Omental fat pad (tissue), 4 donors: Measurements from ENCODE around the gene SLC2A4RG. TPM values are rescaled to one million over a fixed set of nuclear protein-coding genes. Genes with fewer than 3 reads are reported as not detected.

ENCODE experiments used
- ATAC-seq: fragments of 150-250 bp; one replicate; pipeline ENCODE4 v1.9.1; 2016; ENCODE audit warnings: mild to moderate bottlenecking, moderate library complexity; ENCODE audit not compliant: low FRiP score
- DNase-seq: peaks from one replicate; pipeline ENCODE4 v3.0.0-alpha.2; 2019; ENCODE audit warnings: low spot score
- total RNA-seq, 4 donors: library from RNA; depleted of rRNA; stranded (reverse); fragments of >200 nt; gene quantifications; one replicate each; pipeline ENCODE4 v1.1.0, GENCODE V29; 2016
- TF ChIP-seq, protein P1 (sequence below), 3 donors: fragments of 450-650 bp; IDR thresholded peaks; one replicate each; pipeline ENCODE4 v1.5.1; 2016 to 2017; ENCODE audit warnings: antibody characterized with exemption in 3 of 3, mild to moderate bottlenecking in 3 of 3, moderate library complexity in 2 of 3

The SLC2A4RG gene
- total RNA-seq, 4 donors from 2014 or later = 25.3 to 82.0 (median 40.9) TPM

DNA sequence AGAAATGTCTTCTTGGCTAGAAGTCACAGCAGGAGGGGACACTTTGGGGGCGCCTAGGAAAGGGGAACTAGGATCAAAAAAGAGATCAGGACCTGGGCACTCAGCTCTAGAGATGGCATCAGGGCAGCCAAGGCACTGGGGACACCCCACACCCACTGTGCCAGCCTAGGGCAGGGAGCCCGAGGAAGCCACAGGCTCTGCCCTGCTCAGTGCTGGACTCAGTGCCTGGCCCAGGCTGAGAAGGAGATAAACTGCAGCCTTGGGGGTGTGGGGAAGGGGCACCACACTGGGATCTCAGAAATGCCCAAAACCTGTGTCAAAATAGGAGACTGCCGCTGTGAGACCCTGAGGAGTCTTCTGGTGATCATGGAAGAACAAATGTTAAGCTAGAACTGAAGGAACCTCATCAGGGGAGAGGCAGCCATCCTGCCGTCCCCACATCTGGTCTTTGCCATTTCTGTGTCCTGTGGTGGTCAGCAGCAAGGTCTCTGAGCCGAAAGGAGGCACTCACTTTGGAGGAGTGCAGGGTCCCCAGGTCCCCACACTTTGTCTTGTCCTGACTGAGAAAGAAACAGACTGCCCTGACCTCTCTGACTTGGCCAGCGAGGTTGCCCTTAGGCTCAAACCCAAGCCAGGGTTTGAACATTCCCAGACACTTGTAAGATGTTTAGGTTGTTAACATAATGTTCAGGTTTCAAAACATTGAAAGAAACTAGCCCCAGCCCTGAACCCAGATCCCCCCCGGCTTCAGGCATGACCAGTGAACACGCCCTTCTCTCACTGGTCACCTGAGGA is 34.1 kb upstream of the SLC2A4RG start:
- ATAC-seq = no peak
- TF ChIP-seq, protein P1, sequence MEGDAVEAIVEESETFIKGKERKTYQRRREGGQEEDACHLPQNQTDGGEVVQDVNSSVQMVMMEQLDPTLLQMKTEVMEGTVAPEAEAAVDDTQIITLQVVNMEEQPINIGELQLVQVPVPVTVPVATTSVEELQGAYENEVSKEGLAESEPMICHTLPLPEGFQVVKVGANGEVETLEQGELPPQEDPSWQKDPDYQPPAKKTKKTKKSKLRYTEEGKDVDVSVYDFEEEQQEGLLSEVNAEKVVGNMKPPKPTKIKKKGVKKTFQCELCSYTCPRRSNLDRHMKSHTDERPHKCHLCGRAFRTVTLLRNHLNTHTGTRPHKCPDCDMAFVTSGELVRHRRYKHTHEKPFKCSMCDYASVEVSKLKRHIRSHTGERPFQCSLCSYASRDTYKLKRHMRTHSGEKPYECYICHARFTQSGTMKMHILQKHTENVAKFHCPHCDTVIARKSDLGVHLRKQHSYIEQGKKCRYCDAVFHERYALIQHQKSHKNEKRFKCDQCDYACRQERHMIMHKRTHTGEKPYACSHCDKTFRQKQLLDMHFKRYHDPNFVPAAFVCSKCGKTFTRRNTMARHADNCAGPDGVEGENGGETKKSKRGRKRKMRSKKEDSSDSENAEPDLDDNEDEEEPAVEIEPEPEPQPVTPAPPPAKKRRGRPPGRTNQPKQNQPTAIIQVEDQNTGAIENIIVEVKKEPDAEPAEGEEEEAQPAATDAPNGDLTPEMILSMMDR (IDR thresholded peaks at IDR 0.05) = no peak
- no peak for DNase-seq

DNA sequence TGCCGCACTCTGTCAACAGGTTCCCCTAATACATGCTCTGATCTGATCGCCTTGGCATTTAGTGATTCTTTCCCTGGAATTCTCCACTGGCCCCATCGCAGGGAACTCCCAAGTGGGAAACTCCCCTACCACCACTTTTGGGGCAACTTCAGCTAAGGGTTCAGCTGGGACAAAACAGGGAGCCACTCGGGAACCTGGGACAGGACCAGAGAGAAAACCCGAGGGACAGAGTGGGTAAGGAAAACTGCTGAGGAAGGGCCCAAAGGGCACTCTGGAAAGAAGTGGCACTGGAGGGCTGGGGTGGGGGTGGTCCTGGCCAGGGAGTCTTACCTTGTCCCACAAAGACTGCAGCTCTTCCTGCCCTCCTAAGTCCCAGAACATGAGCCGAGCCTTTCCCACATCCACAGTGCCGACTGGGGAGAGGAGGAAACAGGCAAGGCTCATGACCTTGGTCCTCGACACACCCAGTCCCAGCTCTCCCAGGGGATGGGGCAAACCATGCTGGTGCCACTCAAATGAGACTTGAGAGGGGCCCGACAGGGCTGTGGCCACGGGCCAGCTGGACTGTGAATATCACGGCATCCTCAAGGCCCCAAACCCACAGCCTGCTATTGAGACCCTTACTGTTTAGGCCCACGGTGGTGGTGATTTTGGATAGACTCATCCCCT is 33.4 kb upstream of the SLC2A4RG start:
- DNase-seq = no peak
- no peak for ATAC-seq
- TF ChIP-seq, protein P1 (IDR thresholded peaks at IDR 0.05) = no peak

DNA sequence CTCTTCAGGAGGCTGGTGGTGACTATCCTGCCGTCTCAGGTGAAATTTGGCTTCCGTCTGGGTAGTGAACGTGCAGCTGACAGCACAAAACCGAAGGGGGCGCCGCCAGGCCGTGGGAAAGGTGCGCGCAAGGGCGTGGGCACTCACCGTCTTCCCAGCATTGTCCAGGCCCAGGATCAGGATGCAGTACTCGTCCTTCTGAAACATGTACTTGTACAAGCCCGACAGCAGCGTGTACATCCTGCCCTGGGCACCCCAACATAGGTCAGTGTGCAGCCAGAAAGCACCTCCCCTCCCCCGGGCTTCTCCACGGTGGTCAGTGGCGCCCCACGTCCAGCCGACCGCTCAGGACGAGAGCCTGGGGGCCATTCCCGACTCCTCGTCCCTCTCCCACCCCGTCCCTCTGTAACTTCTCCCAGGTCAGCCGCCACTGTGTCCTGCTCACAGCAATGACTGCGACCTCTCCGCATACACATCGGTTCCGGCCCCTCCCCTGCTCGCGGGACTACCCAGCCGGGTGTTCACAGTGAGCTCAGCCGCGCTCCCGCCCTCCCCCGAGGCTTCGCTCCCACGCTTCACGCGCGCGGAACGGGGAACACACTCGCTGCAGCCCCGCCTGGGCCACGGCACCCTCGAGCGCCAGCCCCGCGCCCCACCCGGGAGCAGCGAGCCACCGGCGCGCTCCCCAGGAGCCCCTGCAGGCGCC is 32.6 kb upstream of the SLC2A4RG start:
- peak; percentile 51 for ATAC-seq
- TF ChIP-seq, protein P1 (IDR thresholded peaks at IDR 0.05) = no peak
- DNase-seq = no peak

DNA sequence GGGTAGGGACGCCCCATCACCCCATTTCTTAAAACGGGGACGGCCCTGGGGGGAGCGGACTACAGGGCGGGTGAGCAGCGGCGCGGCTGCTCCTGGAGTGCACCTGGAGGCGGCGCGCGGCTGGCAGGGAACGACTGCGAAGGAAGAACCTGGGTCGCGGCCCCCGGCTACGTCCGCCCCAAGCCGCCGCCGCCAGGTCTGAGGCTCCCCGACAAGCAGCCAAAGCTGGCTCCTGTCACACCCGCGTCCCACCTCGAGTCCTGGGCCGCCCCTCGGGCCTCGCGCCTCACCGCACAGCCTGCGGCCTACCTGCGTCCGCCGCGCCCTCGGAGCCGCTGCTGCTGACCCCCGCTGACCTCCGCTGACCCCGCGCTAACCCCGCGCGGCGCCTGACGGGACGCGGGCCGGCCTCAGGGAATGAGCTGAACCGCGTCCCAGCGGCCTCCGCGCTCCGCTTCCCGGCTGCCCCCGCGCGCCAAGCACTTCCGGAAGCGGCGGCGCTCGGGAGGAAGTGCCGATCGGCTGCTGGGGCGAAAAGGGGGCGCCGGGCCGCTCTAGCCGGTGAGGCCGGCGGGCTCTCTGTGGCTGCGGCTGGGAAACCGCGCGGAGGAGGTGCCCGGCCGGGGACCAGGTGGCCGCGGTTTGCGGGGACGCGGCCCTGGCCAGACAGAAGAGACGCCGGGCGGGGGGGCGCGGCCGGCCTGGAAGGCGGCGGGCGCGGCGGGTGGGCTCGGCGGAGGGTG is 31.8 kb upstream of the SLC2A4RG start, which contains the start of the genes ARFRP1 and ZGPAT:
Gene ARFRP1, minus strand, starts transcription at position 419 of the 743 bp plus-strand sequence. CDS start 885 bp downstream, outside the sequence.
Gene ZGPAT, plus strand, starts transcription at position 482 of the 743 bp plus-strand sequence. CDS start 542 bp downstream, outside the sequence.
- TF ChIP-seq, protein P1 (IDR thresholded peaks at IDR 0.05) = no peak
- DNase-seq (no peak), ATAC-seq (peak; percentile 82)

DNA sequence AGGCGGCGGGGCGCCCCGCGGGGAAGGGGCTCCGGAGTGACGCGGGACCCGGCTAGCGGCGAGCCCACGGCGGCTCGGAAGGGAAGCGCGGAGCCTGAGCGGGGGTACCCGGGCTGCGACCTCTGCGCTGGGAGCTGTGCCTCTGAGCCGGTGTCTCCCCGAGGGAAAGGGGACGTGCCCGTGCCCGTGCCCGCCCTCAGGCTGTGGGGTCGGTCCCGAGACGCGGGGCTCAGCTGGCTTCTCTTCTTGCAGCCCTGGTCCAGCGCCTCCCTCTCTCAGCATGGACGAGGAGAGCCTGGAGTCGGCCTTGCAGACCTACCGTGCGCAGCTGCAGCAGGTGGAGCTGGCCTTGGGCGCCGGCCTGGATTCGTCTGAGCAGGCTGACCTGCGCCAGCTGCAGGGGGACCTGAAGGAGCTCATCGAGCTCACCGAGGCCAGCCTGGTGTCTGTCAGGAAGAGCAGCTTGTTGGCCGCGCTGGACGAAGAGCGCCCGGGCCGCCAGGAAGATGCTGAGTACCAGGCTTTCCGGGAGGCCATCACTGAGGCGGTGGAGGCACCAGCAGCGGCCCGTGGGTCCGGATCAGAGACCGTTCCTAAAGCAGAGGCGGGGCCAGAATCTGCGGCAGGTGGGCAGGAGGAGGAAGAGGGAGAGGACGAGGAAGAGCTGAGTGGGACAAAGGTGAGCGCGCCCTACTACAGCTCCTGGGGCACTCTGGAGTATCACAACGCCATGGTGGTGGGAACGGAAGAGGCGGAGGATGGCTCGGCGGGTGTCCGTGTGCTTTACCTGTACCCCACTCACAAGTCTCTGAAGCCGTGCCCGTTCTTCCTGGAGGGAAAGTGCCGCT is 31.1 kb upstream of the SLC2A4RG start:
- DNase-seq (no peak), ATAC-seq (no peak)
- TF ChIP-seq, protein P1 (IDR thresholded peaks at IDR 0.05) = no peak

DNA sequence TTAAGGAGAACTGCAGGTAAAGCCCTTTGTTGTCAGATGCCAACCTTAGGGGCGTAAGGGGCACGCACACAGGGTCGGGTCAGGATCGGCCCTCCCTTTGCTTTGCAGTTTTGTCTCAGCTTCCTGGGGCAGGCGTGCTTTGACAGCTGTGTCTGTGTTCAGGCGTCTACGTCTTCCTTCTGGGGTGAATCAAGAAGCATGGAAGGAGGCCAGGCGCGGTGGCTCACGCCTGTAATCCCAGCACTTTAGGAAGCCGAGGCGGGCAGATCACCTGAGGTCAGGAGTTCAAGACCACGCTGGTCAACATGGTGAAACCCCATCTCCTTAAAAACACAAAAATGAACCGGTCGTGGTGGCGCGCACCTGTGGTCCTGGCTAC is 30.4 kb upstream of the SLC2A4RG start:
- DNase-seq = no peak
- no peak for ATAC-seq
- TF ChIP-seq, protein P1 (IDR thresholded peaks at IDR 0.05) = no peak
